Measurements from ENCODE around the gene NRXN2. TPM values are rescaled to one million over a fixed set of nuclear protein-coding genes. Genes with fewer than 3 reads are reported as not detected.

NRXN2 gene
- total RNA-seq, 1 experiment from 2014 or later, result not detected

- Mint-ChIP-seq H3K27ac (ENCODE audit: unreplicated experiment) (no peak overlapping the region), H3K36me3 (ENCODE audit: insufficient read depth, unreplicated experiment) (no peaks in the 10 kb centered on the region), H3K9me3 (ENCODE audit: low read depth, unreplicated experiment) (no peaks in the 10 kb centered on the region), H3K4me3 (ENCODE audit: low read depth, unreplicated experiment) (no peak overlapping the region), H3K27me3 (ENCODE audit: unreplicated experiment) (peaks cover 21% of the 10 kb centered on the region), H3K4me1 (ENCODE audit: low read depth, unreplicated experiment) (peaks cover 6% of the 10 kb centered on the region)
- intact Hi-C loops (cut with micrococcal nuclease; ENCODE audit: unreplicated experiment), result no loop called here
- no TSS peak for BruUV-seq (replicated peaks)
- DNase-seq, result no peak
- CTCF ChIA-PET, result no interaction called here
- no peak for TF ChIP-seq CTCF (IDR thresholded peaks at IDR 0.05; ENCODE audit: unreplicated experiment)
Observed at GRCh38 chr11:64571050-64571409, 152.0 kb downstream of the NRXN2 start.

GRCh38 chr11:64570341-64570740 is 152.7 kb downstream of the NRXN2 start:
- BruUV-seq (replicated peaks), result no TSS peak

GRCh38 chr11:64569300-64569970 is 153.6 kb downstream of the NRXN2 start:
- peaks cover 29% of the 10 kb centered on the region for H3K27me3 Mint-ChIP-seq (ENCODE audit: unreplicated experiment)
- no peak for DNase-seq
- no peaks in the 10 kb centered on the region for H3K36me3 Mint-ChIP-seq (ENCODE audit: insufficient read depth, unreplicated experiment)
- TF ChIP-seq CTCF (IDR thresholded peaks at IDR 0.05; ENCODE audit: unreplicated experiment), result no peak
- H3K9me3 Mint-ChIP-seq (ENCODE audit: low read depth, unreplicated experiment), result no peaks in the 10 kb centered on the region
- peaks cover 6% of the 10 kb centered on the region for H3K4me1 Mint-ChIP-seq (ENCODE audit: low read depth, unreplicated experiment)
- no peak overlapping the region for H3K27ac Mint-ChIP-seq (ENCODE audit: unreplicated experiment)
- H3K4me3 Mint-ChIP-seq (ENCODE audit: low read depth, unreplicated experiment), result no peak overlapping the region
- CTCF ChIA-PET, result no interaction called here
- intact Hi-C loops (cut with micrococcal nuclease; ENCODE audit: unreplicated experiment), result no loop called here
- BruUV-seq (replicated peaks), result no TSS peak

More at GRCh38 chr11:64570341-64570740, 152.7 kb downstream of the NRXN2 start:
- TF ChIP-seq CTCF (IDR thresholded peaks at IDR 0.05; ENCODE audit: unreplicated experiment), result no peak
- H3K27ac Mint-ChIP-seq (ENCODE audit: unreplicated experiment), result no peak overlapping the region
- H3K4me3 Mint-ChIP-seq (ENCODE audit: low read depth, unreplicated experiment), result no peak overlapping the region
- peaks cover 21% of the 10 kb centered on the region for H3K27me3 Mint-ChIP-seq (ENCODE audit: unreplicated experiment)
- no peak for DNase-seq
- H3K36me3 Mint-ChIP-seq (ENCODE audit: insufficient read depth, unreplicated experiment), result no peaks in the 10 kb centered on the region
- H3K4me1 Mint-ChIP-seq (ENCODE audit: low read depth, unreplicated experiment), result peaks cover 6% of the 10 kb centered on the region
- no peaks in the 10 kb centered on the region for H3K9me3 Mint-ChIP-seq (ENCODE audit: low read depth, unreplicated experiment)
- CTCF ChIA-PET, result no interaction called here
- intact Hi-C loops (cut with micrococcal nuclease; ENCODE audit: unreplicated experiment), result no loop called here

- intact Hi-C loops (cut with micrococcal nuclease; ENCODE audit: unreplicated experiment), result no loop called here
Observed at GRCh38 chr11:64568584-64569140, 154.3 kb downstream of the NRXN2 start.

More at GRCh38 chr11:64568584-64569140, 154.3 kb downstream of the NRXN2 start:
- no peak for TF ChIP-seq CTCF (IDR thresholded peaks at IDR 0.05; ENCODE audit: unreplicated experiment)
- Mint-ChIP-seq H3K4me3 (ENCODE audit: low read depth, unreplicated experiment) (no peak overlapping the region), H3K9me3 (ENCODE audit: low read depth, unreplicated experiment) (no peaks in the 10 kb centered on the region), H3K4me1 (ENCODE audit: low read depth, unreplicated experiment) (peaks cover 6% of the 10 kb centered on the region), H3K27me3 (ENCODE audit: unreplicated experiment) (peaks cover 34% of the 10 kb centered on the region), H3K36me3 (ENCODE audit: insufficient read depth, unreplicated experiment) (no peaks in the 10 kb centered on the region), H3K27ac (ENCODE audit: unreplicated experiment) (no peak overlapping the region)
- no peak for DNase-seq
- CTCF ChIA-PET, result no interaction called here
- no TSS peak for BruUV-seq (replicated peaks)

All from Calu3 (cell line).